PFSK-1 (cell line): ENCODE results near the gene KNL1.
A peak's percentile ranks its signal among the peaks of the same experiment; 100 is the strongest.

ENCODE experiments used
- FOXP2 ChIP-seq: optimal IDR thresholded peaks from 2 replicates; pipeline ENCODE3; 2011; ENCODE audit warnings: borderline replicate concordance, control low read depth, inconsistent platforms; ENCODE audit not compliant: insufficient read depth; ENCODE audit errors: extremely low read length, extremely low read depth
- POLR2AphosphoS5 ChIP-seq: IDR thresholded peaks from 2 replicates; pipeline ENCODE4 v1.6.1; 2012; ENCODE audit warnings: low read depth, mild to moderate bottlenecking, control low read depth, low read length, moderate library complexity
- REST ChIP-seq, 2 experiments: IDR thresholded peaks; 2 replicates each; pipeline versions ENCODE4 v1.6.1 to v1.8.0; 2011 to 2012; ENCODE audit warnings: low read depth in 2 of 2, low read length in 2 of 2, control low read depth in 1 of 2, inconsistent platforms in 1 of 2, mild to moderate bottlenecking in 1 of 2, moderate library complexity in 1 of 2; ENCODE audit not compliant: insufficient read depth in 1 of 2
- SIN3A ChIP-seq: IDR thresholded peaks from 2 replicates; pipeline ENCODE4 v1.6.1; 2012; ENCODE audit warnings: mild to moderate bottlenecking, low read length, moderate library complexity, borderline replicate concordance; ENCODE audit not compliant: insufficient read depth
- TAF1 ChIP-seq: IDR thresholded peaks from 2 replicates; pipeline ENCODE4 v1.6.1; 2012; ENCODE audit warnings: low read length, control low read depth, borderline replicate concordance; ENCODE audit not compliant: insufficient read depth

The KNL1 gene

GRCh38 chr15:40565333-40566238 lies 28.5 kb upstream of the KNL1 start:
- no peak for TF ChIP-seq POLR2AphosphoS5
- no peak; the same call in 1 of the 2 replicates for TF ChIP-seq TAF1

- TF ChIP-seq TAF1 = no peak
- TF ChIP-seq POLR2AphosphoS5 = no peak
- TF ChIP-seq REST (IDR thresholded peaks at IDR 0.05; ENCODE audit: insufficient read depth in 1 of 2, low read depth in 2 of 2, low read length in 2 of 2) = no peak
- no peak for TF ChIP-seq FOXP2
Measured at GRCh38 chr15:40567111-40567510, 26.9 kb upstream of the KNL1 start.

GRCh38 chr15:40569129-40569953 lies 24.7 kb upstream of the KNL1 start, which contains the start of gene RPUSD2:
RPUSD2 (plus strand) TSS chr15:40569299; CDS start chr15:40569338, 39 bp downstream.
- TF ChIP-seq REST (IDR thresholded peaks at IDR 0.05; ENCODE audit: insufficient read depth in 1 of 2, low read depth in 2 of 2, low read length in 2 of 2) = peak in 1 of 2 experiments; percentile 45; a peak in 1 of 4 replicates
- peak; percentile 98; the same call in 1 of the 2 replicates for TF ChIP-seq SIN3A
- TF ChIP-seq FOXP2 = peak; percentile 73
- peak; percentile 77 for TF ChIP-seq TAF1
- TF ChIP-seq POLR2AphosphoS5 = peak; percentile 96

- TF ChIP-seq POLR2AphosphoS5 (no peak), FOXP2 (no peak), SIN3A (no peak), REST (IDR thresholded peaks at IDR 0.05; ENCODE audit: insufficient read depth in 1 of 2, low read depth in 2 of 2, low read length in 2 of 2) (no peak), TAF1 (no peak)
Measured at GRCh38 chr15:40575113-40575512, 18.9 kb upstream of the KNL1 start.

GRCh38 chr15:40578892-40579291 lies 15.2 kb upstream of the KNL1 start:
- no peak for TF ChIP-seq FOXP2
- TF ChIP-seq POLR2AphosphoS5 = no peak
- TF ChIP-seq TAF1 = no peak
- TF ChIP-seq REST (IDR thresholded peaks at IDR 0.05; ENCODE audit: insufficient read depth in 1 of 2, low read depth in 2 of 2, low read length in 2 of 2) = no peak
- no peak for TF ChIP-seq SIN3A
